ENCODE measurements around the gene RIMS1. TPM values are rescaled to one million over a fixed set of nuclear protein-coding genes. Genes with fewer than 3 reads are reported as not detected.
A peak's percentile ranks its signal among the peaks of the same experiment; 100 is the strongest.

The RIMS1 gene
- total RNA-seq, 1 experiment from 2014 or later: 1.1 TPM

DNA sequence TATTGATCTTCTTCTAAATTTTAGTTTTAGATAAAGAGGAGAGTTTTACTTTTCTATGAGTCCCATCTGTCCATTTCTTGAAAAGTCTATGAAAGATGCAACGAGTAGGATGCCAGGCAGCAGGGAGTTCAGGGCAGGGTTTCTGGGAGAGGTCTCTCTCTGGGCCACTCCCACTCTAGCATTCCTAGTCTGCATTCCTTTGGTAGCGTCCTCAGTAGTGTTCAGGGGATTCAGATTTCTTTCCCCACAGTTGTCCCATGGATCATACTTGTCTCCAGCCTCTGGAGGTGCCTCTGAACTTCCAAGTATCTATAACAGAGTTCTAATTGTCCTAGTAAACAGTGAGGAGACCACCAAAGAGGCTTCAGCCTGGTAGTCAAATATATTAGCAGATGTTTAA, 225.3 kb downstream of the RIMS1 start:
- TF ChIP-seq, protein P1, sequence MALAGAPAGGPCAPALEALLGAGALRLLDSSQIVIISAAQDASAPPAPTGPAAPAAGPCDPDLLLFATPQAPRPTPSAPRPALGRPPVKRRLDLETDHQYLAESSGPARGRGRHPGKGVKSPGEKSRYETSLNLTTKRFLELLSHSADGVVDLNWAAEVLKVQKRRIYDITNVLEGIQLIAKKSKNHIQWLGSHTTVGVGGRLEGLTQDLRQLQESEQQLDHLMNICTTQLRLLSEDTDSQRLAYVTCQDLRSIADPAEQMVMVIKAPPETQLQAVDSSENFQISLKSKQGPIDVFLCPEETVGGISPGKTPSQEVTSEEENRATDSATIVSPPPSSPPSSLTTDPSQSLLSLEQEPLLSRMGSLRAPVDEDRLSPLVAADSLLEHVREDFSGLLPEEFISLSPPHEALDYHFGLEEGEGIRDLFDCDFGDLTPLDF (CRISPR knock-in tag; IDR thresholded peaks at IDR 0.05): no peak
- TF ChIP-seq JAZF1 (CRISPR knock-in tag; IDR thresholded peaks at IDR 0.05) (no peak), ZNF232 (CRISPR knock-in tag; IDR thresholded peaks at IDR 0.05) (no peak), IRF2 (CRISPR knock-in tag; IDR thresholded peaks at IDR 0.05; ENCODE audit: borderline replicate concordance, low read depth) (no peak), ETV6 (CRISPR knock-in tag; IDR thresholded peaks at IDR 0.05) (no peak), SMAD3 (CRISPR knock-in tag; IDR thresholded peaks at IDR 0.05; ENCODE audit: borderline replicate concordance) (no peak), FOXK1 (CRISPR knock-in tag; IDR thresholded peaks at IDR 0.05) (no peak), NR3C1 (CRISPR knock-in tag; conservative IDR thresholded peaks at IDR 0.05; ENCODE audit: low read depth) (no peak), ATF6 (CRISPR knock-in tag; IDR thresholded peaks at IDR 0.05) (no peak), CREM (CRISPR knock-in tag; IDR thresholded peaks at IDR 0.05) (no peak), ZNF317 (CRISPR knock-in tag; IDR thresholded peaks at IDR 0.05; ENCODE audit: borderline replicate concordance, low read depth) (no peak)
- TF ChIP-seq, protein P2, sequence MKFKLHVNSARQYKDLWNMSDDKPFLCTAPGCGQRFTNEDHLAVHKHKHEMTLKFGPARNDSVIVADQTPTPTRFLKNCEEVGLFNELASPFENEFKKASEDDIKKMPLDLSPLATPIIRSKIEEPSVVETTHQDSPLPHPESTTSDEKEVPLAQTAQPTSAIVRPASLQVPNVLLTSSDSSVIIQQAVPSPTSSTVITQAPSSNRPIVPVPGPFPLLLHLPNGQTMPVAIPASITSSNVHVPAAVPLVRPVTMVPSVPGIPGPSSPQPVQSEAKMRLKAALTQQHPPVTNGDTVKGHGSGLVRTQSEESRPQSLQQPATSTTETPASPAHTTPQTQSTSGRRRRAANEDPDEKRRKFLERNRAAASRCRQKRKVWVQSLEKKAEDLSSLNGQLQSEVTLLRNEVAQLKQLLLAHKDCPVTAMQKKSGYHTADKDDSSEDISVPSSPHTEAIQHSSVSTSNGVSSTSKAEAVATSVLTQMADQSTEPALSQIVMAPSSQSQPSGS (CRISPR knock-in tag; IDR thresholded peaks at IDR 0.05; ENCODE audit: borderline replicate concordance, low read depth): no peak
- TF ChIP-seq, protein P3, sequence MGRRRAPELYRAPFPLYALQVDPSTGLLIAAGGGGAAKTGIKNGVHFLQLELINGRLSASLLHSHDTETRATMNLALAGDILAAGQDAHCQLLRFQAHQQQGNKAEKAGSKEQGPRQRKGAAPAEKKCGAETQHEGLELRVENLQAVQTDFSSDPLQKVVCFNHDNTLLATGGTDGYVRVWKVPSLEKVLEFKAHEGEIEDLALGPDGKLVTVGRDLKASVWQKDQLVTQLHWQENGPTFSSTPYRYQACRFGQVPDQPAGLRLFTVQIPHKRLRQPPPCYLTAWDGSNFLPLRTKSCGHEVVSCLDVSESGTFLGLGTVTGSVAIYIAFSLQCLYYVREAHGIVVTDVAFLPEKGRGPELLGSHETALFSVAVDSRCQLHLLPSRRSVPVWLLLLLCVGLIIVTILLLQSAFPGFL (CRISPR knock-in tag; IDR thresholded peaks at IDR 0.05; ENCODE audit: borderline replicate concordance): no peak
- Mint-ChIP-seq H3K9me3 (peaks cover 7% of the 10 kb centered on the region), H3K4me3 (no peak overlapping the region), H3K27me3 (ENCODE audit: low read depth) (no peaks in the 10 kb centered on the region), H3K27ac (no peak overlapping the region), H3K4me1 (no peaks in the 10 kb centered on the region), H3K36me3 (no peaks in the 10 kb centered on the region)
- ATAC-seq (peak; percentile 76), DNase-seq (ENCODE audit: low spot score) (no peak)
- CTCF ChIA-PET: no interaction called here
- POLR2A ChIA-PET: no interaction called here

GRCh38 chr6:72130327-72130726, 244.0 kb downstream of the RIMS1 start:
- POLR2A ChIA-PET: no interaction called here
- peaks cover 15% of the 10 kb centered on the region for H3K4me1 Mint-ChIP-seq
- ATAC-seq (no peak), DNase-seq (ENCODE audit: low spot score) (no peak)
- CTCF ChIA-PET: no interaction called here
- peaks cover 30% of the 10 kb centered on the region for H3K27me3 Mint-ChIP-seq (ENCODE audit: low read depth)
- peaks cover 33% of the 10 kb centered on the region for H3K9me3 Mint-ChIP-seq
- H3K27ac Mint-ChIP-seq: no peak overlapping the region
- H3K36me3 Mint-ChIP-seq: peaks cover 27% of the 10 kb centered on the region
- no peak overlapping the region for H3K4me3 Mint-ChIP-seq
- TF ChIP-seq STAT6 (CRISPR knock-in tag; conservative IDR thresholded peaks at IDR 0.05; ENCODE audit: low read depth) (no peak), ZNF263 (CRISPR knock-in tag; IDR thresholded peaks at IDR 0.05; ENCODE audit: low read depth) (no peak), NFATC4 (CRISPR knock-in tag; IDR thresholded peaks at IDR 0.05) (no peak), CTCF (IDR thresholded peaks at IDR 0.05) (no peak), ATF6 (CRISPR knock-in tag; IDR thresholded peaks at IDR 0.05) (no peak)
- TF ChIP-seq, protein P4, sequence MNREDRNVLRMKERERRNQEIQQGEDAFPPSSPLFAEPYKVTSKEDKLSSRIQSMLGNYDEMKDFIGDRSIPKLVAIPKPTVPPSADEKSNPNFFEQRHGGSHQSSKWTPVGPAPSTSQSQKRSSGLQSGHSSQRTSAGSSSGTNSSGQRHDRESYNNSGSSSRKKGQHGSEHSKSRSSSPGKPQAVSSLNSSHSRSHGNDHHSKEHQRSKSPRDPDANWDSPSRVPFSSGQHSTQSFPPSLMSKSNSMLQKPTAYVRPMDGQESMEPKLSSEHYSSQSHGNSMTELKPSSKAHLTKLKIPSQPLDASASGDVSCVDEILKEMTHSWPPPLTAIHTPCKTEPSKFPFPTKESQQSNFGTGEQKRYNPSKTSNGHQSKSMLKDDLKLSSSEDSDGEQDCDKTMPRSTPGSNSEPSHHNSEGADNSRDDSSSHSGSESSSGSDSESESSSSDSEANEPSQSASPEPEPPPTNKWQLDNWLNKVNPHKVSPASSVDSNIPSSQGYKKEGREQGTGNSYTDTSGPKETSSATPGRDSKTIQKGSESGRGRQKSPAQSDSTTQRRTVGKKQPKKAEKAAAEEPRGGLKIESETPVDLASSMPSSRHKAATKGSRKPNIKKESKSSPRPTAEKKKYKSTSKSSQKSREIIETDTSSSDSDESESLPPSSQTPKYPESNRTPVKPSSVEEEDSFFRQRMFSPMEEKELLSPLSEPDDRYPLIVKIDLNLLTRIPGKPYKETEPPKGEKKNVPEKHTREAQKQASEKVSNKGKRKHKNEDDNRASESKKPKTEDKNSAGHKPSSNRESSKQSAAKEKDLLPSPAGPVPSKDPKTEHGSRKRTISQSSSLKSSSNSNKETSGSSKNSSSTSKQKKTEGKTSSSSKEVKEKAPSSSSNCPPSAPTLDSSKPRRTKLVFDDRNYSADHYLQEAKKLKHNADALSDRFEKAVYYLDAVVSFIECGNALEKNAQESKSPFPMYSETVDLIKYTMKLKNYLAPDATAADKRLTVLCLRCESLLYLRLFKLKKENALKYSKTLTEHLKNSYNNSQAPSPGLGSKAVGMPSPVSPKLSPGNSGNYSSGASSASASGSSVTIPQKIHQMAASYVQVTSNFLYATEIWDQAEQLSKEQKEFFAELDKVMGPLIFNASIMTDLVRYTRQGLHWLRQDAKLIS (CRISPR knock-in tag; IDR thresholded peaks at IDR 0.05; ENCODE audit: borderline replicate concordance): no peak

Measured in WTC11 (cell line).